Ishikawa (cell line): ENCODE measurements around the gene UBC.

Source experiments
- CEBPB ChIP-seq: IDR thresholded peaks from 2 replicates; pipeline ENCODE4 v1.6.1; 2012
- EGR1 ChIP-seq: IDR thresholded peaks from 2 replicates; pipeline ENCODE4 v1.6.1; 2012
- FOXM1 ChIP-seq: IDR thresholded peaks from 2 replicates; pipeline ENCODE4 v1.6.1; 2012; ENCODE audit warnings: low read depth, borderline replicate concordance
- NFIC ChIP-seq: IDR thresholded peaks from 2 replicates; pipeline ENCODE4 v1.6.1; 2012
- TAF1 ChIP-seq: IDR thresholded peaks from 2 replicates; pipeline ENCODE4 v1.6.1; 2012; ENCODE audit warnings: low read depth, mild to moderate bottlenecking
- TEAD4 ChIP-seq: IDR thresholded peaks from 2 replicates; pipeline ENCODE4 v1.6.1; 2012
- TF ChIP-seq, protein P1 (sequence below): IDR thresholded peaks from 2 replicates; pipeline ENCODE4 v1.6.1; 2012
- TF ChIP-seq, protein P2 (sequence below): IDR thresholded peaks from 2 replicates; pipeline ENCODE4 v1.6.1; 2012; ENCODE audit warnings: low read depth, mild to moderate bottlenecking

DNA sequence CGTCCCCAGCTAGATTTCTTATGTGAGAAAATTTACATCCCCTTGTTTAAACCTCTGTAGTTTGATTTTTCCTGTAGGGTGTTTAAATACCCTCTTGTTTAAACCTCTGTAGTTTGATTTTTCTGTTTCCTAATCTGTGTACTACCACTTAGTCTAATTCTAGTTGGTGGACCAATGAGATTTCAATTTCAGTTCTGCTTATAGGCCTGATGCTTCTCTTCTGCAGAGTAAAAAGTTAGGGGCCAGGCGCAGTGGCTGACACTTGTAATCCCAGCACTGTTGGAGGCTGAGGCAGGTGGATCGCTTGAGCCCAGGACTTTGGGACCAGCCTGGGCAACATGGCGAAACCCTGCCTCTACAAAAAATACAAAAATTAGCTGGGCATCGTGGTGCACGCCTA is 11.5 kb downstream of the UBC start:
- TF ChIP-seq TAF1: no peak
- TF ChIP-seq CEBPB: no peak
- no peak for TF ChIP-seq TEAD4
- TF ChIP-seq, protein P1, sequence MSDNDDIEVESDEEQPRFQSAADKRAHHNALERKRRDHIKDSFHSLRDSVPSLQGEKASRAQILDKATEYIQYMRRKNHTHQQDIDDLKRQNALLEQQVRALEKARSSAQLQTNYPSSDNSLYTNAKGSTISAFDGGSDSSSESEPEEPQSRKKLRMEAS: no peak
- TF ChIP-seq FOXM1: no peak
- TF ChIP-seq, protein P2, sequence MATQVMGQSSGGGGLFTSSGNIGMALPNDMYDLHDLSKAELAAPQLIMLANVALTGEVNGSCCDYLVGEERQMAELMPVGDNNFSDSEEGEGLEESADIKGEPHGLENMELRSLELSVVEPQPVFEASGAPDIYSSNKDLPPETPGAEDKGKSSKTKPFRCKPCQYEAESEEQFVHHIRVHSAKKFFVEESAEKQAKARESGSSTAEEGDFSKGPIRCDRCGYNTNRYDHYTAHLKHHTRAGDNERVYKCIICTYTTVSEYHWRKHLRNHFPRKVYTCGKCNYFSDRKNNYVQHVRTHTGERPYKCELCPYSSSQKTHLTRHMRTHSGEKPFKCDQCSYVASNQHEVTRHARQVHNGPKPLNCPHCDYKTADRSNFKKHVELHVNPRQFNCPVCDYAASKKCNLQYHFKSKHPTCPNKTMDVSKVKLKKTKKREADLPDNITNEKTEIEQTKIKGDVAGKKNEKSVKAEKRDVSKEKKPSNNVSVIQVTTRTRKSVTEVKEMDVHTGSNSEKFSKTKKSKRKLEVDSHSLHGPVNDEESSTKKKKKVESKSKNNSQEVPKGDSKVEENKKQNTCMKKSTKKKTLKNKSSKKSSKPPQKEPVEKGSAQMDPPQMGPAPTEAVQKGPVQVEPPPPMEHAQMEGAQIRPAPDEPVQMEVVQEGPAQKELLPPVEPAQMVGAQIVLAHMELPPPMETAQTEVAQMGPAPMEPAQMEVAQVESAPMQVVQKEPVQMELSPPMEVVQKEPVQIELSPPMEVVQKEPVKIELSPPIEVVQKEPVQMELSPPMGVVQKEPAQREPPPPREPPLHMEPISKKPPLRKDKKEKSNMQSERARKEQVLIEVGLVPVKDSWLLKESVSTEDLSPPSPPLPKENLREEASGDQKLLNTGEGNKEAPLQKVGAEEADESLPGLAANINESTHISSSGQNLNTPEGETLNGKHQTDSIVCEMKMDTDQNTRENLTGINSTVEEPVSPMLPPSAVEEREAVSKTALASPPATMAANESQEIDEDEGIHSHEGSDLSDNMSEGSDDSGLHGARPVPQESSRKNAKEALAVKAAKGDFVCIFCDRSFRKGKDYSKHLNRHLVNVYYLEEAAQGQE: no peak
- no peak for TF ChIP-seq EGR1
- no peak for TF ChIP-seq NFIC
